Stimulated activated CD4-positive, alpha-beta T cell treated with anti-CD3 and anti-CD28 coated beads, Interleukin-1b, Interleukin-23, amount 100 ng/mL, for 48 hours (primary cell): ENCODE results near the gene COL21A1.
"Not testable (repeated sequence)": the region's sequence is repeated elsewhere in the genome, so short reads cannot be mapped to it uniquely, and the experiment has no call there.

Experiments
- DNase-seq: peaks from one replicate; pipeline ENCODE4 v3.0.0-alpha.2; 2020

The COL21A1 gene

GRCh38 chr6:56246881-56247653, at the start of gene COL21A1:
Gene COL21A1, minus strand, starts transcription at chr6:56247580. Its CDS starts 64,962 bp downstream, at chr6:56182618.
- DNase-seq = no peak

- no peak for DNase-seq
These were observed 46.4 kb upstream of the COL21A1 start for GRCh38 chr6:56293781-56294180.

GRCh38 chr6:56292505-56293181, 45.3 kb upstream of the COL21A1 start:
- no peak for DNase-seq

GRCh38 chr6:56291302-56291917, 44.0 kb upstream of the COL21A1 start:
- no peak for DNase-seq

GRCh38 chr6:56289721-56290120, 42.3 kb upstream of the COL21A1 start:
- DNase-seq = no peak

GRCh38 chr6:56288347-56288746, 41.0 kb upstream of the COL21A1 start:
- DNase-seq = no peak

GRCh38 chr6:56282391-56282790, 35.0 kb upstream of the COL21A1 start:
- no peak for DNase-seq

- DNase-seq = no peak
These were observed 32.7 kb upstream of the COL21A1 start for GRCh38 chr6:56280126-56280525.

- DNase-seq = no peak
These were observed 32.1 kb upstream of the COL21A1 start for GRCh38 chr6:56279331-56280080.

- no peak for DNase-seq
These were observed 30.8 kb upstream of the COL21A1 start for GRCh38 chr6:56278171-56278591.

GRCh38 chr6:56270812-56271441, 23.5 kb upstream of the COL21A1 start:
- DNase-seq = no peak

GRCh38 chr6:56268266-56268665, 20.9 kb upstream of the COL21A1 start:
- no peak for DNase-seq

- no peak for DNase-seq
These were observed 18.6 kb upstream of the COL21A1 start for GRCh38 chr6:56266011-56266410.

GRCh38 chr6:56263596-56264315, 16.4 kb upstream of the COL21A1 start:
- no peak for DNase-seq

GRCh38 chr6:56260593-56260992, 13.2 kb upstream of the COL21A1 start:
- DNase-seq = not testable (repeated sequence)

GRCh38 chr6:56259234-56260077, 12.1 kb upstream of the COL21A1 start:
- DNase-seq = no peak

- no peak for DNase-seq
These were observed 8.0 kb upstream of the COL21A1 start for GRCh38 chr6:56255349-56255748.

- DNase-seq = no peak
These were observed 2.9 kb upstream of the COL21A1 start for GRCh38 chr6:56250266-56250665.

- no peak for DNase-seq
These were observed 308 bp upstream of the COL21A1 start for GRCh38 chr6:56247654-56248122.

- no peak for DNase-seq
These were observed 869 bp downstream of the COL21A1 start for GRCh38 chr6:56246541-56246880.

GRCh38 chr6:56245903-56246351, 1.5 kb downstream of the COL21A1 start:
- no peak for DNase-seq
